HL-60/S4 (cell line): ENCODE measurements around the gene MRPL11.

Experiments
- in situ Hi-C: fragments of 300-500 bp; cut with MboI; formaldehyde crosslinking; loops from 2 replicates; pipeline ENCODE4 v1.14.3; 2022; ENCODE audit warnings: low sequenced_read_pairs

The MRPL11 gene

DNA sequence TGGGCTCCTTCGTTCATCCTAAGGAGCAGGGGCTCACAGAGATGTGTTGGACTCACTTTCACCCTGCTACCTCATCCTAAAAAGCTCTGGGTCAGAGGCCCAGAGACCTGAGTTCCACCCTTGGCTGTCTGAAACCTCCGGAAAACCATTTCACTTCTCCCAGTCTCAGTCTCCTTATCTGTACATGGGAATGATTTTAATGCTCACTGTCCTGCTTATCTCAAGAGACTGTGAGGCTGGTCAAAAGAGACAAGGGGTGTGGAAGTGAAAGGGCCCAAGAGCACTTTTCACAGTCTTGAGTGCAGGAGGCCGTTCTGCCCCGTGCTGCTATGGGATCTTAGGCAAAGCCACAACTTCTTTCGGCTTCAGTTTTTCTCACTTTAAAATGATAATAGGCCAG, 31.0 kb downstream of the MRPL11 start:
- in situ Hi-C loops: loop anchor here (5.0 to 10.0 kb wide), 2 partner anchors 277 to 425 kb away; no protein-coding TSS in a partner anchor

DNA sequence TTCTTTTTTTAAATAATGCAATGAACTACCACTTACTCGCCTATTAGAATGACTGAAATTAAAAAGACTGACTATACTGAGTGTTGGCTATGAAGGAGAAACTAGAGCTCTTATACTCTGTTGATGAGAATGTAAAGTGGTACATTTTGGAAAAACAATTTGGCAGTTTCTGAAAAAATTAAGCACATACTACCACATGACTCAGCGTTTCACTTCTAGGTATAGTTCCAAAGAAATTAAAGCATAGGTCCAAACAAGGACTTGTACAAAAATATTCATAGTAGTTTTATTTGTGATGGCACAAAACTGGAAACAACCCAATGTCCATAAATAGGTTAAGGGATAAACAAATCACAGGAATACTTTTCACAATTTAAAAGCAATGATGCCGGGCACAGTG, 44.7 kb downstream of the MRPL11 start:
- in situ Hi-C loops: no loop called here

DNA sequence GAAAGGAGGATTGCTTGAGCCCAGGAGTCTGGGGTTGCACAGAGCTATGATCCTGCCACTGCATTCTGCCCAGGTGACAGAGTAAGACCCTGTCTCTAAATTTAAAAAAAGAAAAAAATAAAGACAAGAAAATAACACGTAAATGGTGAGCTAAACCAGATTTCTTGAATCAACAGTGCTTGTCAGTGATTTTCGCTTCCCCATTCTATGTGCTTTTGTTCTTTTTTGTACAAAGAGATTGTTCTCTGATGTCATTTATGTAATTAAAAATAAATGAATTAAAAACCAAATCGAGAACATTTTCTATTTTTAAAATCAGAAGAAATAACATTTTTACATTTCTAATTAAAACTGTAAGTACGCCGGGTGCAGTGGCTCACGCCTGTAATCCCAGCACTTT, 47.3 kb downstream of the MRPL11 start:
- in situ Hi-C loops: no loop called here

DNA sequence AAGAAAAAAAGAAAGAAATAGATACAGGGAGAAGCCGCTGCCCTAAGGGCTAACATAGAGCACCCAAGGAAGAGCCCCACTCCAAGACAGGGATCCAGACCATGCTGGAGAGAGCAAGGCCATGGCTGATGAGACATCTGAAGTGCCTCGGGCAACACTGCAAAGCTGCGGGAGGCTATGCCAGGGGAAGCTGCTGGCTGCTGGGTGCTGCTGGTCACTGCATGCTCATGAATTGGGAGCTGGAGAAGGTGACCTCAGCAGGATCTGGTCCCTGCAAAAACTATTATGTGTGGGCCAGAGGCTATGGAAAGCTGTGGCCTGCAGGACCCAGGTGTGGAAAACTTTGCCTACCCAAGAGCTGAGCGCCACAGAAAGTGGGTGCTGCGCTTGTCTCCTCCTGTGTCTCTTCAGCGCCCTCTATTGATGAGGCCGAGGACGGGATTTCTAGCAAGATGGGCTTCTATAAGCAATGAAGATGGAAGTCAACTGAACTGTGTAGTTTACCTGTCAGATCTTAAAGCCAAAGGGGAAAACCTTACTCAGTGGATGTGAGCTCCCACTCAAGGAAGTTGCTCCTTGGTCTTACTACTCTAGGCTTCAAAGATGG, 49.8 kb downstream of the MRPL11 start:
- in situ Hi-C loops: no loop called here

DNA sequence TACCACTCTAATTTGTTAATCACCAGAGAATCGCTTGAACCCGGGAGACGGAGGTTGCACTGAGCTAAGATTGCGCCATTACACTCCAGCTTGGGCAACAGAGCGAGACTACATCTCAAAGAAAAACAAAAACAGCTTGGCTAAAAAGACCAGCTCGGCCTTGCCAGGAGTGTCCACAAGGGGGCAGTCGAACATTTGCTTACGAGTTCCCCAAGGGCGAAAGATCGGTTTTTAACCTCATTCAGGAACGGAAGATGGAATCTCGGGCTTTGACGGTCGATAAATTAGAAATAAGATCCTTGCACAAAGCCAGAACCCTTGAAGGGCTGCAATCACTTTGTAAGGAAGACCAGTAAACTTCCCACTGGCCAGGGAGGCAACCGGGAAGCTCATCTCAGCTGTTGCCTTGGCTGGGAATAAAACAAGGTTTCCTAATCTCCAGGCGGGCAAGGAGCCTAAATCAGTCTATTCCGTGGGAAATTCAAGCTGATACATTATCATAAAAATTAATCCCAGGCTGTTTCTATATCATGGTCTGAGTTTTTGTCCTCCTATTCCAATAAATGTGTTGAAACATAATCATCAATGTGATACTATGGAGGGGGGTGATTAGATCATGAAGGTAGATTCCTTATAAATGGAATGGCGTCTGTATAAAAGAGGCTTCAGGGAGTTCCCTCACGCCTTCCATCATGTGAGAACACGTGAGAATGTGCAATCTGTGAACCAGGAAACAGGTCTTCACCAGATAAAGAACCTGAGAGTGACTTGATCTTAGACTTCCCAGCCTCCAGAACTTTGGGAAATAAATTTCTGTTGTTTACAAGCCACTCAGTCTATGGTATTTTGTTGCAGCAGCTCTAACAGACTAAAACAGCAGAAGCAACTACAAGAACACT, 52.2 kb downstream of the MRPL11 start:
- in situ Hi-C loops: no loop called here
